ENCODE results near the gene LTF. TPM values are rescaled to one million over a fixed set of nuclear protein-coding genes. Genes with fewer than 3 reads are reported as not detected.

Gene LTF
- total RNA-seq, 4 donors from 2014 or later = 0.14 to 3.3 TPM; not detected in 2

DNA sequence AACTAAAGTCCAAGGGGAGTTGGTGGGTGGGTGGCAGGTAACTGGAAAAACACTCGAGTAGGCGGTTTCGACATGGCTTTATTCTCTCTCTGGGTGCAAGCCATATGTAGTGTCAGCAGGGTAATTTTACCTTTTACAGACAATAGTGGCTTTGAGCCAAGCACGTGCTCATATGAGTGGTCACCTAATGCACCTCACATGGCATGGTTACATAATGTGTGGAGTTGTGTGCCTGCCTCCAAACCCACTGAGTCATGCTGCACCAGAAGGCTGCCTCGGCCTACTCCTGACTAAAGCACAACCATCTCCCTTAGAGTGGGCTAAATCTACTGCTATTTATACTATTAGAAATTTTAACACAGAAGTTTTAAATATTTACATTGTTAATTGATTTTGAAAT is 41.1 kb downstream of the LTF start:
- 63 to 88% methylated on average over 1 to 5 of the region's 5 CpGs for WGBS, 2 donors (ENCODE audit: low coverage in 1 of 2)
- Histone ChIP-seq H3K27ac (no peak overlapping the region), H3K9me3 (no peaks in the 10 kb centered on the region), H3K4me3 (no peak overlapping the region), H3K36me3 (no peaks in the 10 kb centered on the region), H3K4me1 (peaks cover 0 to 10% (median 4%) of the 10 kb centered on the region in 4 donors), H3K27me3 (no peaks in the 10 kb centered on the region)
- in situ Hi-C loops (cut with MboI; ENCODE audit: low pct_ligation_motif_present in 1 of 4, low pct_unique_long_range_greater_than_20kb in 1 of 4, low sequenced_read_pairs in 3 of 4) = no loop called here
- TF ChIP-seq POLR2AphosphoS5 (IDR thresholded peaks at IDR 0.05) (no peak), EP300 (IDR thresholded peaks at IDR 0.05; ENCODE audit: low read depth) (no peak), POLR2A (IDR thresholded peaks at IDR 0.05) (no peak)
- TF ChIP-seq, protein P1, sequence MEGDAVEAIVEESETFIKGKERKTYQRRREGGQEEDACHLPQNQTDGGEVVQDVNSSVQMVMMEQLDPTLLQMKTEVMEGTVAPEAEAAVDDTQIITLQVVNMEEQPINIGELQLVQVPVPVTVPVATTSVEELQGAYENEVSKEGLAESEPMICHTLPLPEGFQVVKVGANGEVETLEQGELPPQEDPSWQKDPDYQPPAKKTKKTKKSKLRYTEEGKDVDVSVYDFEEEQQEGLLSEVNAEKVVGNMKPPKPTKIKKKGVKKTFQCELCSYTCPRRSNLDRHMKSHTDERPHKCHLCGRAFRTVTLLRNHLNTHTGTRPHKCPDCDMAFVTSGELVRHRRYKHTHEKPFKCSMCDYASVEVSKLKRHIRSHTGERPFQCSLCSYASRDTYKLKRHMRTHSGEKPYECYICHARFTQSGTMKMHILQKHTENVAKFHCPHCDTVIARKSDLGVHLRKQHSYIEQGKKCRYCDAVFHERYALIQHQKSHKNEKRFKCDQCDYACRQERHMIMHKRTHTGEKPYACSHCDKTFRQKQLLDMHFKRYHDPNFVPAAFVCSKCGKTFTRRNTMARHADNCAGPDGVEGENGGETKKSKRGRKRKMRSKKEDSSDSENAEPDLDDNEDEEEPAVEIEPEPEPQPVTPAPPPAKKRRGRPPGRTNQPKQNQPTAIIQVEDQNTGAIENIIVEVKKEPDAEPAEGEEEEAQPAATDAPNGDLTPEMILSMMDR (IDR thresholded peaks at IDR 0.05) = no peak
- no peak for DNase-seq
- intact Hi-C loops (cut with DNase I; ENCODE audit: low total_unique reads) = no loop called here

DNA sequence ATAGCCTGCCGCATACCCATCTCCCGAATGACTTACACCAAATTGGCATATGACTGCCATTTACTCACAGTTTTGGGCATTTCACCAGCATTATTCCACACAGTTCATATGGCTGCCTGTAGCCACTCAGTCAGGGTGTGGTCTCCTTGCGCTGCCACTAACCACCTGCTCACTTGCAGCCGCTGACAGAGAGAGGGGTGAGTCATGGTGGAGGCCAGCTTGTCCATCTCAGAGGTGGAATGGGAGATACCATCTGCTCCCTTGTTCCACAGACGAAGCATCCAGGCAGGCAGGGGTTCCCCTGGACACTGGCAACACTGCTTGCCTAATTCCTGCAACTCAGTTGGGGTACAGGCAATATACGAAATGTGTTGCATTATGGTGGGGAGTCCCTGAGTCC is 42.1 kb downstream of the LTF start:
- no peaks in the 10 kb centered on the region for H3K9me3 ChIP-seq
- WGBS, 2 donors (ENCODE audit: low coverage in 1 of 2) = 50 to 65% methylated on average over 2 to 6 of the region's 6 CpGs
- H3K27me3 ChIP-seq = no peaks in the 10 kb centered on the region
- H3K36me3 ChIP-seq = no peaks in the 10 kb centered on the region
- DNase-seq = peak; percentile 44
- peaks cover 0 to 3% (median 0%) of the 10 kb centered on the region in 4 donors for H3K4me1 ChIP-seq
- H3K4me3 ChIP-seq = no peak overlapping the region
- no peak for TF ChIP-seq POLR2A (IDR thresholded peaks at IDR 0.05)
- peak in 1 of 3 donors; percentile 21 for TF ChIP-seq POLR2AphosphoS5 (IDR thresholded peaks at IDR 0.05)
- TF ChIP-seq, protein P1 (IDR thresholded peaks at IDR 0.05) = no peak
- no peak for TF ChIP-seq EP300 (IDR thresholded peaks at IDR 0.05; ENCODE audit: low read depth)
- intact Hi-C loops (cut with DNase I; ENCODE audit: low total_unique reads) = no loop called here
- in situ Hi-C loops (cut with MboI; ENCODE audit: low pct_ligation_motif_present in 1 of 4, low pct_unique_long_range_greater_than_20kb in 1 of 4, low sequenced_read_pairs in 3 of 4) = no loop called here
- peak overlapping the region in 1 of 4 donors; percentile 47 for H3K27ac ChIP-seq

DNA sequence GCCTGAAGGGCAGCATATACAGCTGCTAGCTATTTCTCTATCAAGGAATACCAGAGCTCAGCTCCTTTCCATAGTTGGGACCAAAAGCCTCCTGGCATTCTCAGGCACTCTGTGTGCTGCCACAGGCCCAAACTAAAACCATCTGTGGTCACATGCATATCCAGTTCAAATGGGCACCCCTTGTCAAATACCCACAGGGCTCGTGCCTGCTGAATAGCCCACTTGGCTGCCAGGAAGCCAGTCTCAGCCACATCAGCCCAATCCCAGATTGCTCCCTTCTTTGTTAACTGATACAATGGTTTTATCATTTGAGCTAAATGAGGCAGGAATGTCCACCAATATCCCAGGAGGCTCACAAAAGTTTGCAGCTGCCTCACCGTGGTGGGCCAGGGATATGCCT is 43.8 kb downstream of the LTF start:
- WGBS, 2 donors (ENCODE audit: low coverage in 1 of 2) = 89% methylated on average over 2 of the region's 2 CpGs; no CpG with 5 or more reads in 1 of the 2 donors
- Histone ChIP-seq H3K36me3 (no peaks in the 10 kb centered on the region), H3K27ac (no peak overlapping the region), H3K9me3 (no peaks in the 10 kb centered on the region), H3K27me3 (no peaks in the 10 kb centered on the region), H3K4me3 (no peak overlapping the region), H3K4me1 (peaks cover 0 to 7% (median 3%) of the 10 kb centered on the region in 4 donors)
- in situ Hi-C loops (cut with MboI; ENCODE audit: low pct_ligation_motif_present in 1 of 4, low pct_unique_long_range_greater_than_20kb in 1 of 4, low sequenced_read_pairs in 3 of 4) (no loop called here), intact Hi-C loops (cut with DNase I; ENCODE audit: low total_unique reads) (no loop called here)
- DNase-seq = no peak
- TF ChIP-seq POLR2A (IDR thresholded peaks at IDR 0.05) = no peak
- no peak for TF ChIP-seq POLR2AphosphoS5 (IDR thresholded peaks at IDR 0.05)
- TF ChIP-seq, protein P1 (IDR thresholded peaks at IDR 0.05) = no peak
- TF ChIP-seq EP300 (IDR thresholded peaks at IDR 0.05; ENCODE audit: low read depth) = no peak

DNA sequence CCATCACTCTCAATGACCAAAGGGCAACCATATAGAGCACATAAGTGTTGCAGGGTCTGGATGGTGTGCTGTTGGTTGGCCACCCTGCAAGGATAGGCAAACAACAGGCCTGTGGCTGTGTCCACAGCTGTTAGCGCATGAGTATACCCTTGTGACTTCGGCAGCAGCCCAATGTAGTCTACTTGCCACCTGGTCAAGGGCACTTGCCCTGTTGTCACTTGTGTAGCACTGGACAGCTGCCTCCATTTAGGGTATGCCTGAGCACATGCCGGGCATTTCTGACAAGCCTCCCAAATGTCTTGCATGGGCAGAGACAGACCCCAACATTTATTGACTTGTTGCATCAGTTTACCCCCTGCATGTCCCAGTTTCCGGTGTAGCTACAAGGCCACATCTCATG is 44.9 kb downstream of the LTF start:
- WGBS, 2 donors (ENCODE audit: low coverage in 1 of 2) = 90 to 100% methylated on average over 1 to 4 of the region's 4 CpGs
- Histone ChIP-seq H3K27me3 (no peaks in the 10 kb centered on the region), H3K4me1 (peaks cover 0 to 8% (median 4%) of the 10 kb centered on the region in 4 donors), H3K36me3 (no peaks in the 10 kb centered on the region), H3K27ac (no peak overlapping the region), H3K4me3 (no peak overlapping the region), H3K9me3 (no peaks in the 10 kb centered on the region)
- TF ChIP-seq POLR2AphosphoS5 (IDR thresholded peaks at IDR 0.05) (no peak), POLR2A (IDR thresholded peaks at IDR 0.05) (no peak), EP300 (IDR thresholded peaks at IDR 0.05; ENCODE audit: low read depth) (no peak)
- TF ChIP-seq, protein P1 (IDR thresholded peaks at IDR 0.05) = no peak
- intact Hi-C loops (cut with DNase I; ENCODE audit: low total_unique reads) (no loop called here), in situ Hi-C loops (cut with MboI; ENCODE audit: low pct_ligation_motif_present in 1 of 4, low pct_unique_long_range_greater_than_20kb in 1 of 4, low sequenced_read_pairs in 3 of 4) (no loop called here)
- DNase-seq = no peak
